SJSA1 (cell line): Measurements from ENCODE around the gene KIRREL3. TPM values are rescaled to one million over a fixed set of nuclear protein-coding genes. Genes with fewer than 3 reads are reported as not detected.

ENCODE experiments used
- DNase-seq, 2 experiments: peaks; one replicate each; pipeline ENCODE4 v3.0.0-alpha.2; 2015 to 2020; ENCODE audit warnings: low spot score in 2 of 2, low read depth in 1 of 2
- H3K27ac ChIP-seq: fragments of 250-450 bp; sonication (Bioruptor Pico); 2 replicates; pipeline ENCODE4 v1.5.1; 2020; ENCODE audit warnings: mild to moderate bottlenecking, moderate library complexity
- H3K27me3 ChIP-seq: fragments of 250-450 bp; sonication (Bioruptor Pico); replicated peaks from 2 replicates; pipeline ENCODE4 v1.5.1; 2020; ENCODE audit warnings: mild to moderate bottlenecking, moderate library complexity
- H3K36me3 ChIP-seq: fragments of 250-450 bp; sonication (Bioruptor Pico); 2 replicates; pipeline ENCODE4 v1.5.1; 2020; ENCODE audit warnings: mild to moderate bottlenecking
- H3K4me1 ChIP-seq: fragments of 250-450 bp; sonication (Bioruptor Pico); replicated peaks from 2 replicates; pipeline ENCODE4 v1.6.1; 2021; ENCODE audit warnings: mild to moderate bottlenecking
- H3K4me3 ChIP-seq: fragments of 250-450 bp; sonication (Bioruptor Pico); 2 replicates; pipeline ENCODE4 v1.5.1; 2020; ENCODE audit warnings: mild to moderate bottlenecking
- H3K9me3 ChIP-seq: fragments of 250-450 bp; sonication (Bioruptor Pico); replicated peaks from 2 replicates; pipeline ENCODE4 v1.5.1; 2020; ENCODE audit warnings: mild to moderate bottlenecking
- total RNA-seq: library from RNA; depleted of rRNA; stranded (reverse); fragments of >200 nt; shearing (Covaris generic); gene quantifications from 2 replicates; pipeline ENCODE4 v1.2.3, GENCODE V29; 2014

KIRREL3 gene
- total RNA-seq, 1 experiment from 2014 or later, result 5.3 TPM

- Histone ChIP-seq H3K4me3 (no peak overlapping the region), H3K4me1 (no peaks in the 10 kb centered on the region), H3K9me3 (no peaks in the 10 kb centered on the region), H3K36me3 (no peaks in the 10 kb centered on the region), H3K27ac (no peak overlapping the region), H3K27me3 (no peaks in the 10 kb centered on the region)
- no peak for DNase-seq
Observed at GRCh38 chr11:126492331-126493082, 508.1 kb downstream of the KIRREL3 start.

GRCh38 chr11:126491092-126491491, 509.5 kb downstream of the KIRREL3 start:
- Histone ChIP-seq H3K27me3 (no peaks in the 10 kb centered on the region), H3K4me1 (no peaks in the 10 kb centered on the region), H3K9me3 (no peaks in the 10 kb centered on the region), H3K4me3 (no peak overlapping the region), H3K27ac (no peak overlapping the region), H3K36me3 (no peaks in the 10 kb centered on the region)
- DNase-seq, result no peak

GRCh38 chr11:126489836-126490660, 510.5 kb downstream of the KIRREL3 start:
- DNase-seq, result no peak

GRCh38 chr11:126488591-126489370, 511.8 kb downstream of the KIRREL3 start:
- no peaks in the 10 kb centered on the region for H3K36me3 ChIP-seq
- H3K9me3 ChIP-seq, result no peaks in the 10 kb centered on the region
- H3K27me3 ChIP-seq, result no peaks in the 10 kb centered on the region
- no peak for DNase-seq
- H3K4me3 ChIP-seq, result no peak overlapping the region
- H3K4me1 ChIP-seq, result no peaks in the 10 kb centered on the region
- H3K27ac ChIP-seq, result no peak overlapping the region

More at GRCh38 chr11:126489836-126490660, 510.5 kb downstream of the KIRREL3 start:
- H3K36me3 ChIP-seq, result no peaks in the 10 kb centered on the region
- no peak overlapping the region for H3K27ac ChIP-seq
- no peak overlapping the region for H3K4me3 ChIP-seq
- no peaks in the 10 kb centered on the region for H3K4me1 ChIP-seq
- no peaks in the 10 kb centered on the region for H3K9me3 ChIP-seq
- no peaks in the 10 kb centered on the region for H3K27me3 ChIP-seq

GRCh38 chr11:126487711-126488110, 512.9 kb downstream of the KIRREL3 start:
- Histone ChIP-seq H3K27ac (no peak overlapping the region), H3K27me3 (no peaks in the 10 kb centered on the region), H3K4me3 (no peak overlapping the region), H3K4me1 (no peaks in the 10 kb centered on the region), H3K36me3 (no peaks in the 10 kb centered on the region), H3K9me3 (no peaks in the 10 kb centered on the region)
- no peak for DNase-seq

GRCh38 chr11:126485986-126486635, 514.5 kb downstream of the KIRREL3 start:
- no peak overlapping the region for H3K27ac ChIP-seq

GRCh38 chr11:126485021-126485792, 515.4 kb downstream of the KIRREL3 start:
- Histone ChIP-seq H3K27ac (no peak overlapping the region), H3K4me1 (peaks cover 4% of the 10 kb centered on the region; the same call in 1 of the 2 replicates)

More at GRCh38 chr11:126485986-126486635, 514.5 kb downstream of the KIRREL3 start:
- H3K4me3 ChIP-seq, result no peak overlapping the region
- no peaks in the 10 kb centered on the region for H3K36me3 ChIP-seq
- no peaks in the 10 kb centered on the region for H3K4me1 ChIP-seq
- no peak for DNase-seq
- H3K27me3 ChIP-seq, result no peaks in the 10 kb centered on the region
- no peaks in the 10 kb centered on the region for H3K9me3 ChIP-seq

GRCh38 chr11:126484266-126484665, 516.3 kb downstream of the KIRREL3 start:
- no peak overlapping the region for H3K27ac ChIP-seq
- H3K27me3 ChIP-seq, result no peaks in the 10 kb centered on the region; the same call in 1 of the 2 replicates
- no peak for DNase-seq
- peaks cover 4% of the 10 kb centered on the region; the same call in 1 of the 2 replicates for H3K4me1 ChIP-seq
- H3K9me3 ChIP-seq, result no peaks in the 10 kb centered on the region
- no peak overlapping the region for H3K4me3 ChIP-seq
- no peaks in the 10 kb centered on the region for H3K36me3 ChIP-seq

More at GRCh38 chr11:126485021-126485792, 515.4 kb downstream of the KIRREL3 start:
- H3K27me3 ChIP-seq, result no peaks in the 10 kb centered on the region; the same call in 1 of the 2 replicates
- H3K4me3 ChIP-seq, result no peak overlapping the region
- no peaks in the 10 kb centered on the region for H3K36me3 ChIP-seq
- no peaks in the 10 kb centered on the region for H3K9me3 ChIP-seq
- DNase-seq, result no peak

GRCh38 chr11:126483621-126484195, 516.9 kb downstream of the KIRREL3 start:
- Histone ChIP-seq H3K27me3 (no peaks in the 10 kb centered on the region; the same call in 1 of the 2 replicates), H3K4me3 (no peak overlapping the region), H3K27ac (no peak overlapping the region), H3K36me3 (no peaks in the 10 kb centered on the region), H3K4me1 (peaks cover 4% of the 10 kb centered on the region; the same call in 1 of the 2 replicates), H3K9me3 (no peaks in the 10 kb centered on the region)
- no peak for DNase-seq

- Histone ChIP-seq H3K4me3 (no peak overlapping the region), H3K9me3 (no peaks in the 10 kb centered on the region), H3K27ac (no peak overlapping the region), H3K36me3 (no peaks in the 10 kb centered on the region), H3K4me1 (peaks cover 4% of the 10 kb centered on the region; the same call in 1 of the 2 replicates), H3K27me3 (no peaks in the 10 kb centered on the region; the same call in 1 of the 2 replicates)
- no peak for DNase-seq
Observed at GRCh38 chr11:126482586-126483108, 517.9 kb downstream of the KIRREL3 start.

GRCh38 chr11:126481303-126481680, 519.3 kb downstream of the KIRREL3 start:
- H3K36me3 ChIP-seq, result no peaks in the 10 kb centered on the region
- no peak overlapping the region for H3K27ac ChIP-seq
- H3K4me1 ChIP-seq, result peaks cover 4% of the 10 kb centered on the region; the same call in 1 of the 2 replicates
- no peak overlapping the region for H3K4me3 ChIP-seq
- no peaks in the 10 kb centered on the region; the same call in 1 of the 2 replicates for H3K27me3 ChIP-seq
- H3K9me3 ChIP-seq, result no peaks in the 10 kb centered on the region
- no peak for DNase-seq
